Anterior cingulate cortex (tissue), 58 donors: Measurements from ENCODE around the gene TSPAN17.
A peak's percentile ranks its signal among the peaks of the same experiment; 100 is the strongest.

Experiments
- DNase-seq, 58 donors: peaks; one replicate each; lab custom pipeline; 2025; lab: John Stamatoyannopoulos, UW

The TSPAN17 gene

DNA sequence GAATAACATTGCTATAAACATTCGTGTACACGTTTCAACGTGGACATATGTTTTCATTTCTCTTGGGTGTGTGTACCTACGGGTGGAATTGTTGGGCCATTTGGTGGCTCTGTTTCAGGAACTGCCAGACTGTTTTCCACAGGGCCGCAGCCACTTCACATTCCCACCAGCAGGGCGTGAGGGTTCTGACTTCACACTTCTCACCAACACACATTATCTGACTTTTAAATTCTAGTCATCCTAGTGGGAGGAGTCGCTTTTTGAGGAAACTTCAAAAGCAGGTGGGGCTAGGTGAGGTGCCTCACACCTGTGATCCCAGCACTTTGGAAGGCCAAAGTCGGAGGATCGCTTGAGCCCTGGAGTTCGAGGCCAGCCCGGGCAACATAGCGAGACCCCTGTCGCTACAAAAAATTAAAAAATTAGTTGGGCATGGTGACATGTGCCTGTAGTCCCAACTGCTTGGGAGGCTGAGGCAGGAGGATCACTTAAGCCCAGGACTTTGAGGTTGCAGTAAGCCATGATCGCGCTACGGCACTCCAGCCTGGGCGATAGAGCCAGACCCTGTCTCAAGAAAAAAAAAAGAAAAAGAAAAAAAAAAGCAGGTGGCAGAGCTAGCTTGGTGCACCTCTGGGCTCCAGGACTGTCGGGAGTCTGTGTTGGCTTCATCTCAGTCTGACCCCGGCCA, 28.5 kb downstream of the TSPAN17 start:
- DNase-seq, result no peak

DNA sequence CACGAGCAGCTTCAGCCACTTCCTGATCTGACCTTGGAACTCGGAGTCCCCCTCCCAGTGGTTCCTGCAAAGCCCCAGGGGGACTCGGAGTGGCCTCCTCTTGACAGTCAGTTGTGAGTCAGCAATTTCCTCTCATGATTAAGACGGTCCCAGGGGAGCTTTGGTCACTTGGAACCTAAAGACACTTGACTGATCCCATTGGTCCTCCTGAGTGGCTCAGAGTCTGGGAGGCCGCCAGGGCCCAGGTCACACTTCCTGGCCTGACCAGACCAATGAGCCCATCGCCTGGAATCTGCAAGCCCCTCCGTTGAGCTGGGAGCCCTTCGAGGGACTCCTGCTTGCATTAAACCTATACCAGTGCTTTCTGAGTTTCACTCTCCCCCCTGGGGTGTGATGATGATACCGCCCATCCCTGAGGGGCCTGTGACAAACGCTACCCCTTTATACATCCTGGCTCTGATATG, 29.1 kb downstream of the TSPAN17 start:
- no peak for DNase-seq

DNA sequence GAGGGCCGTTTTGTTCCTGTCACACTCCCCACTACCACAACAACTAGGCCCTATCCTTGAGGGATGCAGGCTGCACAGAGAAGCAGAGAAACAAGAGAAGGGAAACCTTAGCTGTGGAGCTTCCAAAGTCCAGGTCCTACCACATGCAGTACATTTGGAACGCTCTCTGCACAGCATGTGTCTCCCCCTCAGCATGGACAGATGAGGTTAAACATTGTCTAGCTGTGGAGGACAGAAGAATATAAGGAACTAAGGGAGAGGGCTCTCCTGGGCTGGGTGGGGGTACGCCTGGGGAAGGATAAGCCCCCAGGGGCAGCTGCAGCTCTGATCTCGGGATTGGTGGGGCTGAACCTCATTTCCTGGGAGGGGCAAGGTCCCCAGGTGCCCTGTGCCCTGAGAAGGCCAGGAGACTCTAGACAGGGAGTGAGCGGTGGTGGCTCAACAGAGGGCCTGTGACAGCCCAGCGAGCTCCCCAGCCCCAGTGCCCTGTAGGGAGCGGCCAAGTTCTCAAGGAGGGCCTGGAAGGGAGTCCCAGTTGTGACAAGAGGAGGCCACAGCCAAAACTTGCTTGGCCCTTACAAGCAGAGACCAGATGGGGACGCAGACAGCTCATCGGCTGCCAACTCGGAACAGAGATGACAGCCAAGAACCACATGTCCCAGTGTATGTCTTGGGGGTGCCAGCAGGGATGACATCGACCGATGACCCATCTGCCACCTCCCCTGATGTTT, 30.1 kb downstream of the TSPAN17 start:
- DNase-seq, result peak in 2 of 58 donors; percentile 5 to 15

DNA sequence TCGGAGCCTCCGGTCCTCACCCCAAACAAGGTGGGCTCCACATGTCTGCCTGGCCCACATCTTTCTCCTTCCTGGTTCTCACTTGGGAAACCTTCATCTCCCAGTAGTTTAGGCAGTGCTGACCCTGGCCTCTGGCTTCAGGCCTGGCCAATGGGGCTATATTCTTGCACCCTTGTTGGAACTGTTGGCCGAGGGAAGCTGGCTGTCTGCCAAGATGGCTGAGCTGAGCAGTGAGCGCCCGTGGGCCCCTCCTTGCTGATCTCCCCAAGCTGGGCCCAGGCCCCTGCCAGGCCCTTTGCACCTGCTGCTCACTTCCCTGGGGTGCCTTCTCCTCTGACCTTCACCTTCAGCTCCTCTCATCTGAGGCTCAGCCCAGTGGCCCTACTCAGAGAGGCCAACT, 31.3 kb downstream of the TSPAN17 start:
- DNase-seq, result no peak

DNA sequence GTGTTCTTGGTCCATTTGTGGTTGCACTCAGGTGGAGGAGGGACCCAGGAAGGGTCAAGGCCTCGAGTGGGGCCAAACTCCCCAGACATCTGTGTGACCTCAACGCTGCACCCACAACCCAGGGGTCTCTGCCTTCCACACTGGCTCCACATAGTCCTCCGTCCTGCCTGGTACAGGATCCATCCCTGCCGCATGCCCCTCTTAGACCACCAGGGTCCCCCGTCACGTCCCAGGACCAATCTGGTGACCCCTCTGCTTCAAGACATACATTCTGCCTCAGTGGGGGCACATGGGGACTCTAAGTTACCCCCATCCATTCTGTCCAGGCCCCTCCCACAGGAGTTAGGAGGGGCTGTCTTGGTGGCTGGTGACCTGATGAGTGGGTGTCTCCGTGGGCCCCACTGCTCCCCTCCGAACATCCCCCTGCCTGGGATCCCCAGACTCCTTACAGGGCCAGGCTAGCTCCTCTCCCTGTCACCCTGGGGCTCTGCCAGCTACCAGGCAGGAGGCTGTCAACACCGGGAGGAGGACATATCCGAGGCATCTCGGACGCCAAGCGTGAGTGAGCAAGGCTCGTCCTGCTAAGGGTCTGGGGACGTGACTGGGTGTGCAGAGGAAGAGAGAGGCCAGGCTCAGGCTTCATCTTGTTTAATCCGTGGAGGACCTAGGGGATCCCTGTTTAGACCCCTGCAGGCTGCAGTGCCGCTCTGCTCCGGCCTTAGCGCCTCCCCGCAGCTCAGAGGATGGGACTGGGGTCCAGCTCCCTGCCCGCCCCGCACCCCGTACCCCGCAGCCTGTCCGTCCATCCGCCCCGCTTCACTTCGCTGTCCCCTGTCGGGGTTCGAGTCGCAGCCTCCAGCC, 32.3 kb downstream of the TSPAN17 start:
- no peak for DNase-seq

DNA sequence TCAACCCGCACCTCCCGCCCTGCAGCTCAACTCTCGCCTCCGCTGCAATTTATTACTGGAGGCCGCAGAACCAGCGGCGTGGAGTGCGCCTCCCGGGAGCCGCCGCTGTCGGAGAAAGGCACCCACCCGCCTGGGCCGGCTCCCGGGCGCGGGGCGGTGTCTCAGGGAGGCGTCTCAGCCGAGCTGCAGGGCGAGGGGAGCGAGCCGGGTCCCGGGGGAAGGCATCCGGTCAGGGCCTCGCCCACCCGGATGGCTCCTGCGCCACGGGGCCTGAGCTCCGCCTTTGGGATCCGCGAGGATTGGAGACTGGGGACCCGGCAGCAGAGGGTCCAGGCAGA, 32.9 kb downstream of the TSPAN17 start:
- DNase-seq, result no peak

DNA sequence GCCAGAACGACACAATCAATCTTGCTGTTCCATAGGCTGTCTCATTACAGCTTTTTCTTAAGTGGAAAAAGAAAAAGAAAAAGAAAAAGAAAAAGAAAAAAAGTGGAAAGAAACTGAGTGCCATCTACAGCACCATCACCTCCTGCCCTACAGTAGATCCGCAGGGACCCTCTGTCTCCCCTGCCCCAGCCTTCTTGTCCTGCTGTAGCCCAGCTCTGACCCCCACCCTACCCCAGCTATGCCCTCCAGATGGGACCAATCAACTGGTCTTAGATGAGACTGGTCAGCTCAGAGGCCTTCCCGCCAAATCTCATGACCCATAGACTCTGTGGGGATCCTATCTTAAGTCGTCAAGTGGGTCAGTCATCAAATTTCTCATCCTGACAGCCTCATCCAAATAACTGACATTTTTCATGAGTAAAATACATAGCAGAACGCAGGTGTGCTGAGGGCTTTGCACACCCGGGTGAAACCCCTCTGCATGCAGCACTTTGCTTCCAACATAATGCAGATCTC, 34.8 kb downstream of the TSPAN17 start:
- no peak for DNase-seq

DNA sequence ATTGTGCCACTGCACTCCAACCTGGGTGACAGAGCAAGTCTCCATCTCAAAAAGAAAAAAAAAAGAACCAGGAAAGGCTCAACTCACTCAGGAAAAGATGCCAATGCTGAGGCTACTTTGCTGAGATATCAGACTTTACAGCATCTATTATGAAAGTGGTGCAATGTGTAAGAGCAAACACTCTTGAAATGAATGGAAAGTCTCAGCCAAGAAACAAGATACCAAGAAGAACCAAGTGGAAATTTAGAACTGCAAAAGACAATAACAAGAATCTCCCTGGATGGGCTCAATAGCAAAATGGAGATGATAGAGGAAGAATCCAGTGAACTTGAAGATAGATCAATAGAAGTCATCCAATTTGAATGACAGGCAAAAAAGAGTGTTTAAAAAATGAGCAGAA, 37.7 kb downstream of the TSPAN17 start:
- no peak for DNase-seq

DNA sequence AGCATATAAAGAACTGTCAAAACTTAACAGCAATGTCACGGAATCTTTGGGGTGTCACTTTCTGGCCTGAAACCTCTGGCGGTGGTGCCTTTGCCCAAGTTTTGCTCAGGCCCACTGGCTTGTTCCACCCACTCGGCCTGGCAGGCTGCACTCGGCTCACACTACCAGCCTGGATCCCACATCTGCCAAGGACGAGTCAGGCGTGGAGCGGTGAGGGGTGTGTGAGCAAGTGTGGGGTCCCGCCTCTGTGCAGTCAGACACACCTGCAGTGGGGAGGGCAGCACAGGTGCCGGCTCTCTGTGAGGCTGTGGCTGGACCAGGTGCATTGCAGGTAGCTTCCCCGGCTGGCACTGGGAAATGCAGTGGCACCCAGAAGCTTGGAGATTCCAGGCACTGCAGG, 40.0 kb downstream of the TSPAN17 start:
- DNase-seq, result no peak

DNA sequence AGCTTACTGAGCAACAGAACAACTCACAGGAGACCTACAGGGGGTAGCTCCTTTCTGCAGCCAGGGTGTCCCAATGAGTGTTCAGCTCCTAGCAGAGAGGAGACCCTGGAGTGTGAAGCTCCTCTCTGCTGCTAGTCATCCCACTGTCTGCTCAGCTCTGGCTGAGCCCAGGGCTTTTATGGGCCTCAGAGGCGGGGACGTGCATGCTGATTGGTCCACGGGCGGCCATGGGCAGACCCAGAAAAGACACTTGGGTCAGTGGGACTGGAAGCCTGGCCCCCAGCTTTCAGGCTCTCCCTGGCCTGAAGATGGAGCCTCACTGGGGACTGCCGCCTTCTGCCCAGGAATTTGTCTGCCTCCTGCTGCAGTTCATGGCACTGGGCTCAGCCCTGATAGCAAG, 40.6 kb downstream of the TSPAN17 start:
- DNase-seq, result no peak

DNA sequence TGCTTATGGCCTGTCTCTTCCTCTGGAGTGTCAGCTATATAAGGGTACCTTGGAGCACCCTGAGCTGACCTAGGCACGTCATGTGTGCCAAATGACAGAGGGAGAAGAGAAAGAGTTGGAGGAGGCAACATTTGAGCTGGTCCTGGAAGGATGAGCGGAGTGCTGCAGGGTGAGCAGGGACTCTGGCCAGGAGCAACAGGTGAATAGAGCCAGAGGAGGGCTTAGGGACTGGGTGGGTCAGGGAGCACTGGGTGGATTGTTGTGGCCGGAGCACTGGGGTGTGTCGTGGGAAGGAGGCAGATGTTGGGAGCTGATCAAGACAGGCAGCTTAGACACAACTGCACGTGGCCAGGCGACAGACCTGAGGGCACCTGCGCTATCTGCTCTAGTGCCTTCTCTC, 43.6 kb downstream of the TSPAN17 start:
- no peak for DNase-seq

DNA sequence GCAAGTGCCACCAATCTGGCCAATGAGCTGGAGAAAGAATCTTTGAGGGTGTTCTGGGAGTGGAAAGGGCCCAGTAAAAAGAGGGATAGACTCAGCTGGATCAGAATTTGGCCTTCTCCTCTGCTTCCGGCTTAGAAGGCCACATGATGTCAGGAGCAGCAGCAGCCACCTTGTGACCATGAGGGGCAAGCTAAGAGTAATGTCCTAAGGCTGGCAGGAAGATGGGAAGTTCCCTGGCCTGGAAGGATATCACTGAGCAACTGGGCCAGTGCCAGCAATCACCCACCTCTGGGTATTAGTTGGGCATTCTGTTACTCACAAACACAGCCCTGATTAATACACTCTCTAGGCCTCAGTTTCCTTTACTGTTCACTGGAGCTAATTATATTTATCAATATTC, 44.2 kb downstream of the TSPAN17 start:
- DNase-seq, result no peak

DNA sequence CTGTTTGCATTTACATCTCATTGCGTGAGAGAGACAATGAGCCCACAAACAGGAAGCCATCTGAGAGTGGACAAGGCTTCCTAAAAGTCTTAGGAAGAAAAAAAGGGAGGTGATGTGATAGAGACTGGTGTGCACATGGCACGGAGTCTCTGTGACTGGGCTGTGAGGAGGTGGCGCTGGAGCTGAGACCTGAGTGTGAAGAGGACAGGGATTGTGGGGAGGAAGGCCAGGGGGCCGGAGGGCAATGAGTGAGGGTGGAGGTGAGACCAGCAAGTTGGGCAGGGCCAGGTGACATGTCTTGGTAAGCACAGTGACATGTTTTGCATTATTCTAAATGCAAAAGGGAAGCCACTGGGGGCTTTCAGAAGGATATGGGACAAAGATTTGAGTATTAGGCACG, 45.0 kb downstream of the TSPAN17 start:
- no peak for DNase-seq

DNA sequence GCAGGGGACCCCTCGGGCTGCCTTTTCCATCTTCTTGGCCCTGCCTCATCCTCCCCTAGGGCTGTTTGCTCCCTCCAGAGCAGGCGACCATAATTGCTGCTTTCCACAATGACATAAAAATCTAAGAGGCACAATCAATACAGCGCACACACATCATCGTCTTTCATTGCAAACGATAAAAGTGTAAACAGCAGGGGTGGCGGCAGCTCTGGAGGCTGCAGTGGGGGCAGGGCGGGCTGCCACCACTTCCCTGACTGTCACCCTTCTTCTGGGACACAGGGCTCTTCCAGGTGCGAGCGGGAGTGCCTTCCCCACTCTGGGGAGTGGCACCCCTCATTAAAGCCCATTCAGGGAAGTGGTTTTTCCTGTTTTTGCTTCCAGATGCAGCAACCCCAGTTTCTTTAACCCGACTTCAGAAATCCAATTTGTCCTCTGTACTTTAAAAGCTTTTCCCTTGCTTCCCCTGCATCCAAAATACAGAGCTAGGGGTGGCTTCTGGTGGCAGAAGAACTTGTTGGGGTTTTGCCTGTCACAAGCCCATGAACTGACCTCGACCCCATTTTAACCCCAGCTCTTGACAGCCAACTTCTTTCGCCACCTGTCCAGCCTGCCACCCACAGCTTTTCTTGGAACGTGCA, 45.7 kb downstream of the TSPAN17 start:
- no peak for DNase-seq

DNA sequence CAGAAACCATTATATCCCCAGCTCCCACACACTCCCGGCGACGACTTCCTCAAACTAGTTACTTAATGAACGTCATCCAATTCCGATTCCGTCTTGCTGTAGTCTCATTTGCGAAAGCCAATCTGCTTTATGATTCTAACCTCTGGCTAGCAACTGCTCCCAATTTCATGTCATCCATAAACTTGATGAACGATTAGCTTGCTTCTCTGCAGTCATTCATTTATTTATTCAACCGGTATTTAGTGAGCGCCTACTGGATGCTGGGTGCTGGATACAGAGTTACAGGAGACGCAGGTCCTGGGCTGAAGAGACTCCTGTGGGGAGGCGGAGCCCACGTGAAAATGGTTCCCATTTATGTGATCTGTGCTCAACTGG, 46.2 kb downstream of the TSPAN17 start:
- DNase-seq, result no peak

DNA sequence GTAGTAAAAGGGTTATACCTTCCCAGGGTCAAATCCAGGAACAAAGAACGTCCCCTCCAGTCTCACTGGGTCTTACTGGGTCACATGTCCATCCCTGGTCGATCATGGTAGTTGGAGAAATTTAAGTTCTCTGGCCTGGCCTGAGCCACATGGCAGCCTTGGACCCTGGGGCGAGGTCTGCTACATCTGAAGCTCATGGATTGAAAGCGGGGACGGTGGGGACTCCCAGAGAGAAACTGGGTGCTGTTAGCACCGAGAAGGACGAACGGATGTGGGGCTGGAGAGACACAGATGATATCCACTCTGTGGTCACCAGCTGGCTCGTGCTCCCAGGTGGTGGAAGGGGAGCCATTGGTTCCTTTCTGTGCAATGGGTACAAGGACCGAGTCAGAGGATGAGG, 46.9 kb downstream of the TSPAN17 start:
- DNase-seq, result no peak

DNA sequence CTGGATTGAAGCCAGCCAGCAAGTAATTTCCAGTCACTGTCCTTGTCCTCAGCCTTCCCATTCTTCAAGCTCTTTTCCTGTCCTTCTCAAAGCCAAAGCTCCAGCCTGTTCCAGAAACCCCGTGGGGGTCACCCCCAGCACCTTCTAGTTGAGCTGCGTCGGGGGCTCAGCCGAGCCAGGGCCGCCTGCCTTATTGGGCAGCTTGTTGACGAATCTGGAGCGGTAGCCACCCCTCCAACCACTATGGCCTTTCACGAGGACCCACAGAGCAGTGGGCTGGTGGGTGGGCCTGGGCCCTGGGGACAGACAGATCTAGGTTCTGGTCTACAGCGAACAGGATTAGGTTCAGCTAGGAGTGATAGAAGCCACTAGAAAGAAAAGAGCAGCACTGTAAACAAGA, 47.3 kb downstream of the TSPAN17 start:
- no peak for DNase-seq

DNA sequence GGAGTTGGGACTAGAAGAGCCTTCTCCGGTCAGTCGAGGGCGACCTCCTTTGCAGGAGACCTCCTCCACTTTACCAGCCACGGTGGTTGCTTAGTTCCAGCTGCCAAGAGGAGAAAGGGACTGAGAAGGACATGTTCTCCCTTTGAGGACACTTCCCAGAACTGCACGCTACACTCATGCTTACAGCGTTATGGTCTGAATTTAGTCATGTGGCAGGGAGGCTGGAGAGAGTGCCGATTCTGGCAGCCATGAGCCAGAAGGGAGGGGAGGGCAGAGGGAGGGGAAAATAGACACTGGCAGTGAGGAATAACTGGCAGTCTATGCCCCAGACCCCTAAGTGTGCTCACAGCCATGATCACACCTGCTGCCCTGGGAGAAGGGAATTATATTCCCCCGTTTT, 47.8 kb downstream of the TSPAN17 start:
- DNase-seq, result peak in 3 of 58 donors; percentile 2 to 22 (median 12)

DNA sequence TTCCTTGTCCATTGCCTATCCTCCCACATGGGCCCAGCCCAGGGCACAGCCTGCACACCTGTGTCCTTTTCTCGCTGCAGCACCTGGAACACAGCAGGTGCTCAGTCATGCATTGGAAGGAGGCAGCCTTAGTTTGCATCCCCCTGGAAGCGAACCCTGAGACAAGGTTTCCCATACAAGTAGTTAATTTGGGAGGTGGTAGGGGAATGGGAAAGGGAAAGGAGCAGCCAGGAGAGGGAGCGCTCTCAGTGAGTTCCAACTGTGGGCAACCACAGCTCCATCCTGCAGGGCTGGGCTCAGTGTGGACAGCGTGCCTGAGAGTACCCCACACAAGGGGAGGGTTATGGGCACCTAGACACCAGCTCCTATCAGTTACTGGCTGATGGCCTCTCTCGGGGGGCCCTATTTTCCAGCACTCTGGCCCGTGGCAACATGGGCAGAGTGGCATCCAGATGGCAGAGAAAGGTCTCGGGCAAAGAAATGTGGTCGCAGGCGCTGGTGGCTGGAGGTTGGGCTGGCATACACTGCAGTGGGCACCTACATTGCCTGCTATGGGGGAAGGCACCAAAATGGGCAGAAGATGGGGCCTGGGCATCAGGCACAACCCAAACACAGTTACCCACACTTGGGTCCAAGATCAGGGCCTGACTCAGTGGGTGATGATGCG, 50.1 kb downstream of the TSPAN17 start:
- no peak for DNase-seq

DNA sequence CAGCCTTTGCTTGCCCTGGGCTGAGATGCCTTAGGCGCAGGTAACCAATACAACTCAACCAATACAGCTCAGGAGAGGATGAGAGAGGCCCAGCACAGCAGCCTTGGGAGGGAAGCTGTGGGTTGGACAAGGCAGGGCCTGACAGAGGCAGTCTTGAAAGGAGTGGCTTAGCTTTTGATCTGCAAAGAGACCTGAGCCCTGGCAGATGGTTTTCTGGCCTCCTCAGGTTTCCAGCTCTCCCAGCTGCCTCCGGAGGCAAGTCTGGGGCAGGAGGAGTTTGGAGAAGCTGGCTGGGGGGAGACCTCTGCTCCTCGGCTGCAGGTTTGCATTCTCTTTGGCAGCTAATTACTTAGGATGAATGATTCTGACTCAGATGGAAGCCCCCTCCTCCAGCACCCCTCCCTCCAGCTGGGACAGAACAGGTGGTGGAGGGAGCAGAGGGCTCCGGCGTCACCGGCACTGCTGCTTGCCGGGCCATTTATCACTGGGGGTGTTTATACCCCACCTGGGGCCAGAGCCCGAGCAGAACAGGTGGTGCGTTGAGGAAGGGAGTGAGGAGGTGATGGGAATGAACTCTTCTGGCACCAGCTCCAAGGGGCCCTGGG, 50.8 kb downstream of the TSPAN17 start:
- DNase-seq, result no peak
